Esophagus mucosa (tissue), 1 donor: ENCODE measurements around the gene IFT122. TPM values are rescaled to one million over a fixed set of nuclear protein-coding genes. Genes with fewer than 3 reads are reported as not detected.
"Not testable (repeated sequence)": the region's sequence is repeated elsewhere in the genome, so short reads cannot be mapped to it uniquely, and the experiment has no call there.

Experiments
- ATAC-seq: fragments of 200-7000 bp; cut with Tn5 transposase; one replicate; pipeline ENCODE4 v1.9.1; 2020
- total RNA-seq: library from RNA; stranded (reverse); gene quantifications from one replicate; pipeline ENCODE4 v1.2.4, GENCODE V29; 2023
- donor health status: DM: yes; HTN: yes; CAD: no.

IFT122 gene
- total RNA-seq, 1 donor from 2014 or later, result 11.2 TPM

DNA sequence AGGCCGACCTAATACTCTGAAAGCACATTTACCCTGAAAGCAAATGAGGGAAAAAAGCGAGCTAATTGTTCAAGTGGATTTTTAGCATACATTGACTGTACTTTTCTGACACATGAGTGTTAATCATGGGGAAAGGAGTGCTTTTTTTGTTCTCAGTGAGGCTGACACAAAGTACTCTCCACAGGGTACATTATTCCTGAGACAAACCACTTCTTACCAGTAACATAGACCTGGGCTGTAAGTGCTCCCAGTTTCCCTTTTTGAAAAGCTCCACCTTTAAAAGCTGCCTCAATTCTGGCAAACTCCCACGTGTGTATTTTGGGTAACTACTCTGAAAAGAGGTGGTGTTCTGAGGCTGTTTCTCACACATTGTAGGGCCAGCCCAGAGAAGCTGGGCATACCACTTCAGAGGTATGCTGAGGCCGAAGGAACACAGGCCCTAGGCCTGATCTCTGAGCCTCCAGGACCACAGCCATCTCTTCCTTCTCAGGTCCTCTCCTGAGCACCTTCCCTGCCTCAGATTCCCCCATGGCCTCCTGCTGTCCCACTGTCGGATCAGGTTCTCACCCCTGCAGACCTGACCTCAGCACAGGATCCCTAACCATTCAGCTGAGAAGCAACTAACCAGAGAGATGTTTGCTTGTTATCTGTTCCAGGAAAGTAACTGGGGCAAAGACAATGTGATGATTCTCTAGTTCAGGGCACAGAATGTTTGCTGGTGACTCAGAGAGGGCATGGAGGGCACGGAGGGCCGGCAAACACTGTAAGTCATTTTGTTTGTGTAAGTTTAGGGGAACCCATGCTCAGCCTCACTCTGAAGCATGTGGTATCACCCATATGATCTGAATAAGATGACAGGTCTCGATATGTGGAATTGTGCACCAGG, 58.8 kb downstream of the IFT122 start:
- not testable (repeated sequence) for ATAC-seq

DNA sequence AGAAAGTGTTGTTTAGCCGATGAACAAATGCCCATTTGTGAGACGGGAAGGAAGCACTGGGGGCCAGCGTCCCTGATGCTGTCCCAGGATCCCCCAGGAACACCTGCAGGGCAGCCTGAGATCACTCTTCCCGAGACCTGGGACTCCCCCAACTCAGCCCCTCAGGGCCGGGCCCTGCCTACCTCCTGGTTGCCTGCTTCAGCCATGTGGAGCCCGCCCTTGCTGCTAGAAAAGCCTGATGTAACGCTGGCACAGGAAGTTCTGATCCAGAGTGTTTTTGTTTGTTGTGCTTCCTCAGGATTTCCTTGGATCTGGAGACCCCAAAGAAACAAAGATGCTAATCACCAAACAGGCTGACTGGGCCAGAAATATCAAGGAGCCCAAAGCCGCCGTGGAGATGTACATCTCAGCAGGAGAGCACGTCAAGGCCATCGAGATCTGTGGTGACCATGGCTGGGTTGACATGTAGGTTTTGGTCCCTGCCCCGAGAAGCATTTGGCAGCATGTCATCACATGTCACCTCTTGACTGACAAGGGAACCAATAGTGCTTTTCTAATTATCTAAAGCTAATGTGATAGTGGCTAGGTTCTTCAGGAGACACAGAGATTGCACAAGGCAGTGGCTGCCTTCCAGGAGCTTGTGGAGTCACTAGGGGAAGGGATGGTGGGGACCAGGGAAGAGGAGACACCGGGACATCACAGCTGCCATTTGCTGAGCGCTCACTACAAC, 59.7 kb downstream of the IFT122 start:
- ATAC-seq, result not testable (repeated sequence)

GRCh38 chr3:129500334-129500658, 60.3 kb downstream of the IFT122 start:
- no peak for ATAC-seq

GRCh38 chr3:129501630-129502029, 61.6 kb downstream of the IFT122 start:
- no peak for ATAC-seq

DNA sequence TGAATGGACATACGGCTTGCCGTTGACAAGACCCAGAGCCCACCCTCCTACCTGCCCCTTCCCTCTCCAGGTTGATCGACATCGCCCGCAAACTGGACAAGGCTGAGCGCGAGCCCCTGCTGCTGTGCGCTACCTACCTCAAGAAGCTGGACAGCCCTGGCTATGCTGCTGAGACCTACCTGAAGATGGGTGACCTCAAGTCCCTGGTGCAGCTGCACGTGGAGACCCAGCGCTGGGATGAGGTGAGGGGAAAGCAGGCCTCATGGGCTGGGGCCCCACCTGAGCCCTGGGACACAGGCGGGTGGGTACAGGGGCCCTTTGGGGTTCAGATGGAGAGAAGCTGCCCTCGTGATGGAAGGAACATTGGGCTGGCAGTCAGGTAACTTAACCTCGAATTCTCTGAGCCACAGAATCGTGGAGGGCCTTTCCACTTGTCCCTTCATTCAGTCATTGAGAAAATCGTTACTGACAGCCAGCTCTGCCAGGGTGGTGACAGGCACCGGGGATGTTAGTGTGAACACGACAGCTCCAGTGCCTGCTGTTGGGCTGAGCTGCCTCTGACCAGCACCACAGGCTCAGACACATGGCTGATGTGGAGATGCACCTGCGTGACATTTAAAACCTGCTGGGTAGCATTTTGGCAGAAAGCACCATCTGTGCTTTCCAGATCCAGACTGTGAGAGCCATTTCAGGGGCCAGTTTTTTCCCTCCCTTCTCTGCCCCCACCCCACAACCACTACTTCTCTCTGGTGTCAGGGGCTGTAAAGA, 62.8 kb downstream of the IFT122 start:
- no peak for ATAC-seq

DNA sequence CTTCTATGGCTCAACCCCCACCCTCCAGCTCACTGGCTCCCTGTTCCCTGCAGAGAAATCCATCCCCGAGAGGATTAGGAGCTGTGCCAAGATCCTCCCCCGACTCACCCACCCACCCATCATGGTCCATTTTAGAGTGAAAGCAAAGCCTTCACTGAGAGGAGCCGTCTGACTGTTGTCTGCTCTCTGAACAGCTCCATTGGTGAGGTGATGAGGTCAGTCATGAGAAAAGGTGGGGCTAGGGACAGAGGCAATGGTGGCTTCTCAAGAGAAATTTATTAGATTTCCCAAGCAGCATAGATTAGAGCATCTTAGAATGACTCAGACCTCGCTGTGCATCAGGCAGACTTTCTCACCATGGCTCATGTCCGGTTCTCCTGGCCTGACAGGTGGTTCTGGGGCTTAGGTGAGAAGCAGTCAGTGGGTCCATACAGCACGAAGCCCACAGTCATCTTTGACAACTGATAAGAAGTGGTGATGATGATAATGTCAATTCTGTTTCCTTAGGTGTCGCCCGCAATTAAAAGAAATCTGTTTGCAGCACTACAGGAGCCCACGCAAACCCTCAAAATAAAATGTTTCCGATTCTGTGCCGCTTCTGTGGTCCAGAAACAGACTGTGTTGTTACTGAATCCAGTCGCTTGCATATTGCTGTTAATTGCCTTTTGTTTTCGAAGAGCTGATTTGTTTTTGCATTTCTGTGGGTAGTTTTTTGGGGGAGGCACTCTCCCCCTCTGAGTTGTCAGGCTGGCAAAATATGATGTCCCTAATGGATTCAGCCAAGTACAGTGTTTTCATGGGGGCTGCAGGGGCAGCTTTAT, 63.7 kb downstream of the IFT122 start:
- no peak for ATAC-seq

GRCh38 chr3:129504471-129505100, 64.6 kb downstream of the IFT122 start:
- no peak for ATAC-seq

GRCh38 chr3:129505341-129505740, 65.3 kb downstream of the IFT122 start:
- ATAC-seq, result no peak

GRCh38 chr3:129506231-129506742, 66.3 kb downstream of the IFT122 start:
- ATAC-seq, result no peak

DNA sequence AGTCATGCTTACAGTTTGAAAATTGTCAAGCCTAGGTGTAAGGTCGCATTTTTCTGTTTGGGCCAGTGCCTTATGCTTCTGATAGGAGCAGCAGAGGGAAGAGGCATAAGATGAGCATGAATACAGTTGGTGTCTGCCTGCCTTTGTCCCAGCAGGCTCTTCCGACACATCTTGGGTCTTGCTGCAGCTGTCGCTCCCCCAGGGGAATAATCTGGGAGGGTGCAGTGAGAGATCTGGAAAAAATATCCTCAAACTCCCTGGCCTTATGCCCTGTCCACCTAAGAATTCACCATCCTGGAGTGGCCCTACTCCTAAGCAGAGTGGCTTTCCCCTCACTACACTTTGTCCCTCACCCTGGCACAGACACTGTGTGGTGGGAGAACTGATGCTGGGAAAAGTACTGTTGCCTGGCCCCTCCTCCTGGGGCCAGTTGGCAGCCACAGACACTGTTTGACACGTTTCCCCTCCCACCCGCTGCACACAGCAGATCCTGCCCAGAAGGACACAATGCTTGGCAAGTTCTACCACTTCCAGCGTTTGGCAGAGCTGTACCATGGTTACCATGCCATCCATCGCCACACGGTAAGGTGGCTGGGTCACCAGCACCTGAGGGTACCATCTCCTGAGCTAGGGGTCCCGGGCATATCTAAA, 67.3 kb downstream of the IFT122 start:
- peak; percentile 30 for ATAC-seq

DNA sequence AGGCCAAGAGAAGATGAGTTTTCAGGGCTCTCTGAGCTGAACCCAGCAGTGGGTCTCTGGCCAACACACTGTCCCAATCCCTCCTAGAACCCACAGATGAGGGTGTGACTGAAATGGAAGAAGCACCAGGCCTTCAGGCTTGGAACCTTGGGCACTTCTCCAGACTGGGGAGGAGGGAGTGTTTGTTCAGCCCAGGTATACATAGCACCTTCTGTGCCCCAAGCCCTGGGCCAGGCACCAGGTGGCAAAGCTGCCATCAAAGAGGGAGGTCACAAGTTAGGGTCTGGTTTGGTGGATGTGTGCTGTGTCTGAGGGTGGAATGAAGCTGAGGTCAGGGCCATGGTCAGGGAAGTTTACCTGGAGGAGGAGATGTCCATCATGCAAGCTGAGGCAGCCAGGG, 72.6 kb downstream of the IFT122 start:
- ATAC-seq, result no peak

DNA sequence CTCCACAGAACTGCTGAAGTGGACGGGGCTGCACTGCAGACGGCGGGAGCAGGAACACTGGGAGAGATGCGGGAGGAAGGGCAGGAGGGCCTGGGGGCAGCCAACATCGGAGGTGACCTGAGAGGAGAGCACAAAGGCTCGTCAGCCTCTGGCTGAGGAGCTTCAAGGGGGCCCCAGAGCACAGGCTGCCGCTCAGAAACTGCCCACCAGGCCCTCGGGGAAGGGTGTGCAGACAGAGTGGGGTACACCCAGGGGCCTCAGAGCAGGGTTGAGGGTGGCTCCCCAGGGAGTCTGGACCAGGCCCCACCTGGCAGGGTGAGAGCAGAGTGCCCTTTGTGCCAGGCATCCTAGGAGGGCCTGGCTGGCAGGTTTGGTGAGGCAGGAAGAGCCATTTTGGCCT, 73.7 kb downstream of the IFT122 start:
- ATAC-seq, result no peak

DNA sequence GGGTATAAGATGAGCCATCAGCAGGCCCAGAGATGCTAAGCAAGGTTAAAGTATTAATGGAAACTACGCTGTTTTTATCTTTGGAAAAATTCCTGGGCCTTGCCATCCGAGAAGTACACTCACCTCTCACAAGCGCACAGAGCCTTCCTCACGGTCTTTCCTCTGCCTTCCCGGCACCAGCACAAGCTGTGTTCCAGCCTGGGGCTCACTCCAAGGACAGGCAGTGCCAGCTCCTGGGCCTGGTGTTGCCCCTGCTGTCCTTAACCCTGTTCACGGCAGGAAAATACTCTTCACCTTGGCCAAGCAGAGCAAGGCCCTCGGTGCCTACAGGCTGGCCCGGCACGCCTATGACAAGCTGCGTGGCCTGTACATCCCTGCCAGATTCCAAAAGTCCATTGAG, 74.1 kb downstream of the IFT122 start:
- no peak for ATAC-seq

GRCh38 chr3:129514563-129514962, 74.5 kb downstream of the IFT122 start:
- no peak for ATAC-seq

- ATAC-seq, result not testable (repeated sequence)
Measured at GRCh38 chr3:129515108-129515820, 75.2 kb downstream of the IFT122 start.

- not testable (repeated sequence) for ATAC-seq
Measured at GRCh38 chr3:129515821-129516432, 75.9 kb downstream of the IFT122 start.

- ATAC-seq, result no peak
Measured at GRCh38 chr3:129517516-129517915, 77.5 kb downstream of the IFT122 start.

GRCh38 chr3:129518038-129518561, 78.1 kb downstream of the IFT122 start:
- ATAC-seq, result no peak

GRCh38 chr3:129518581-129518980, 78.6 kb downstream of the IFT122 start:
- no peak for ATAC-seq

- ATAC-seq, result no peak
Measured at GRCh38 chr3:129519449-129519848, 79.4 kb downstream of the IFT122 start.
